Measurements from ENCODE around the gene ZBTB7C. TPM values are rescaled to one million over a fixed set of nuclear protein-coding genes. Genes with fewer than 3 reads are reported as not detected.

The ZBTB7C gene
- total and polyA plus RNA-seq, 5 donors, result 0.88 to 3.7 (median 2.0) TPM

Other genes starting within 250 kb of the ZBTB7C start
- 10 to 100 TPM; 41.0 to 78.2 (median 49.8) TPM for gene CTIF, start 129.6 kb upstream of the ZBTB7C start, total RNA-seq
- 42.3 TPM for gene CTIF, start 129.6 kb upstream of the ZBTB7C start, polyA plus RNA-seq

Measured in right cardiac atrium (tissue), 5 donors.